HUDEP-2 (cell line): ENCODE results near the gene NEDD4L.

Experiments
- DNase-seq, 76 experiments: peaks; one replicate each; lab custom pipeline; 2025; ENCODE audit not compliant: unreplicated experiment in 76 of 76; lab: John Stamatoyannopoulos, UW

The NEDD4L gene

DNA sequence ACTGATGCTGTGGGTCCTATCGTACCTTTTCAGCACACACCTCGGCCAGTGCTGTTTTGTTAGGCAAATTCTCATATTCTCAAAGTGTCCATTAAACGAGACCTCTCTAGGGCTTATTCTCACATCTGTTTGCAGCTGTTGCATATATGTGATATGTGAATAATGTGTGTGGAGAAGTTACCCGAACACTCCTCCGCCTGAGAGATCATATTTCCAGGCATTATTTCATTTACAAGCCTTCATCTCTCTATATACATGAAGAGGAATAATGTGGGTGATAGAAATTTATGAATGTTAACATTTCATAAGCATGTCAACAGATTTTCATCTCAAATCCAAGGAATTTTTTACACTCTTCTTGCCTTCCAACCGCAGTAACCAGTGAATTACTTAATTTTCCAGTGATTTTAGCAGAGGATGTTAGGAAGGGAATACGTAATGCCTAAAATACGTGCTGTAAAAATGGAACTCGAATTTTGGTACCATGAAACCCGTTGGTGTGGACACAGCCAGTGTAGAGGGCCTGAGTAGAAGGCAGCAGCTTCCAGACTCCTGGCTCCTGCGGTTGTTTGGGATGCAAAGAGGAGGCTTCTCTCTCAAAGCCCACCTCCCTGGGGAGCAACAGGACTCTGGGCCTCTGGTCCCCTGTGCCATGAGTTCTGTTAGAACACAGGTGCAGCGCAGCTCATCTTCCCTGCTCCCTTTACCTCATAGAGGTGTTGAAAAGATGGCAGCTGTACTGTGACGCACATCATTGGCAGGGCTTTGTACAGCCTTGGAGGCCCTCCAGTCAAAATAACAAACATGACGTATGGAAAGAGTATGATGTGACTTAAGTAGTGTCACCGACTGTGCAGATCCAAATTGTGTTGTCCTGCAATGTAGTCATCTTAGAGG is 280.1 kb downstream of the NEDD4L start:
- no peak for DNase-seq

GRCh38 chr18:58324824-58325480 is 280.9 kb downstream of the NEDD4L start:
- DNase-seq: no peak

DNA sequence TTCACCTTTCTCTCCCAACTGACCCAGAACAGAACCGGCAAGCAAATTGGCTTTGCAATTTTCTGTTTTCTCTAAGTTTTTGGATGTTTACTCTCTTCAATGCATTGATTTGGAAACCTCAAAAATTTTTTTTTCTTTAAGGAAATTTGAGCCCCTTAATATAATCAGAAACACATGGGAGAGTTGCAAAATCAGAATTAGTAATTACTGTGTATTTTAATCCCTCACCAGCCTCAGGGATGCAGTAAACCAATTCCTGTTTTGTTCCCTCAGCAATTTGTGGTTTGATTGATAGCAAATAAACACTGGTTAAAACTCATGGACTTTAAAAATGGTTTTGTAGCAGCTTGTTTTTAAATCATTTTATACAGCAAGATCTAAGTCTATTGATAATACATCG is 281.5 kb downstream of the NEDD4L start:
- no peak for DNase-seq

DNA sequence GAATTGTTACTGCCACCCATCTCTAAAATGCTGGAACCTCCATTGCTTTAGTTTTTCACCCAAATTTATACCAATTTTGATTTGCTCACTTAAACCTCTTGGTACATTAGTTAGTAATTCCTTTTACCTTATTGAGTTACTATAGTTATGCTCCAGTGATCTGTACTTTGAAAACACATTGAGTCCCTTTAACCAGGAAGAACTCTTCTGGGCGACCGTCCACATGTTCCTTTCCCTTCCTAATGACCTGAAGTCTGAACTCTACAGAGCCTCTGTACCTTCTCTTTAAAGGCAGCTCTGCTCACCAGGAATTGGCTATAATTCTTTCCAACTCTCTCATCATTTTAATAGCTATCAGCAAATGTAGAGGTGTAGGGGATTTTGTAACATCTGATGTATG is 290.0 kb downstream of the NEDD4L start:
- no peak for DNase-seq

DNA sequence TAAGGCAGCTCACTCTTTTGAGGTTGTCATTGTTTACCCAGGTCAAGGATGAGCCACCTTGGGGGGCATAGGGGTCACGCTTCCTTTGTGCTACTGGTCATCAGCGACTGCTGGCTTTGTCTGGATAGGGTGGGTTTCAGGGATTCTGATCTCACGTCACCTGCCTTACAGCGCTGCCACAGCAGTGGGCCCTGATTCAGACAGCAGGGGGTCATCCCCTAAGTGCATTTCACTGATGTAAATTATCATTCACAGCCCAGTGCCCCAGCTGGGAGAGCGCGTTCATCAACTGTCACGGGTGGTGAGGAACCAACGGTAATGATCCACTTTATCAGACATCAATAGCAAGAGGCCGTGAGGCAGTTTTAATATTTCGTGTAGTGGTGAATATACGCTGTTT is 291.2 kb downstream of the NEDD4L start:
- no peak for DNase-seq

DNA sequence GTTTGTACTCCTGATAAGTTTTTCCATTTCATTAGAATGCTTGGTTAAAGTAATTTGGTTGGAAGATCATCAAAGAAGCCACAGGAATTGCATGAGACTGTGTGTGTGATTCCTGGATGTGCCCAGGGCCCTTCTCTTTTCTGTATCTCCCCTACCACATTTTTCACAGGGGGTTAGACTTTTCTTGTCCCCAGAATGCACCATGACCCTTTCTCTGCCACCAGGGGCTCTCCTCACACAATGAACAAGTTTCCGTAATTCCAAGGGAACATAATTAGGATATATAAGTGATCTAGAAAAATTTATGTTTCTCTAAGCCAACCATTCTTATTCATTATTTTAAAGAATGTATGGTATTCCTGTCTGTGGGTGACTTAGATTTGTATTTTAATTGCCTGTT is 291.8 kb downstream of the NEDD4L start:
- DNase-seq: no peak

GRCh38 chr18:58336605-58337004 is 292.6 kb downstream of the NEDD4L start:
- no peak for DNase-seq

GRCh38 chr18:58337285-58337684 is 293.3 kb downstream of the NEDD4L start:
- no peak for DNase-seq

DNA sequence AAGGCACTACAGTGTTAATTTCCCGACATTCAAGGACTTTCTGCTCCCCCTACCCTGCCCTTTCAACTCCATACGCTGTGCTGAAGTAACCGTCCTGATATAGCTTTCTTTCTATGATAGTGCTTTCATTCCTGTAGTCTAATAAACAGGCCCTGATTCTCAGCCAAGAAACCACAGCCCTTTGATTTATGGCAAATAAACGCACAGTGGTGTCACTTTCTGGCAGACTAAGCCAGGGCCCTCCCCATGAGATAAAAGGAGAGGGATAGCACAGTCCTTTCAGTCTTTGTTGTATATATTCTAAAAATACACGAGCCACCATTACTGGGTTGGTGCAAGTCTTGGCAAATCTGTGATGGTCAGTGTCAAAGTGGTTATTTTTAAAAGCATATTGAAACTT is 293.7 kb downstream of the NEDD4L start:
- DNase-seq: no peak

- DNase-seq: no peak
Measured at GRCh38 chr18:58338141-58338540, 294.1 kb downstream of the NEDD4L start.

GRCh38 chr18:58338961-58339592 is 295.1 kb downstream of the NEDD4L start:
- no peak for DNase-seq

GRCh38 chr18:58339890-58340289 is 295.9 kb downstream of the NEDD4L start:
- no peak for DNase-seq

GRCh38 chr18:58341916-58342315 is 297.9 kb downstream of the NEDD4L start:
- no peak for DNase-seq

DNA sequence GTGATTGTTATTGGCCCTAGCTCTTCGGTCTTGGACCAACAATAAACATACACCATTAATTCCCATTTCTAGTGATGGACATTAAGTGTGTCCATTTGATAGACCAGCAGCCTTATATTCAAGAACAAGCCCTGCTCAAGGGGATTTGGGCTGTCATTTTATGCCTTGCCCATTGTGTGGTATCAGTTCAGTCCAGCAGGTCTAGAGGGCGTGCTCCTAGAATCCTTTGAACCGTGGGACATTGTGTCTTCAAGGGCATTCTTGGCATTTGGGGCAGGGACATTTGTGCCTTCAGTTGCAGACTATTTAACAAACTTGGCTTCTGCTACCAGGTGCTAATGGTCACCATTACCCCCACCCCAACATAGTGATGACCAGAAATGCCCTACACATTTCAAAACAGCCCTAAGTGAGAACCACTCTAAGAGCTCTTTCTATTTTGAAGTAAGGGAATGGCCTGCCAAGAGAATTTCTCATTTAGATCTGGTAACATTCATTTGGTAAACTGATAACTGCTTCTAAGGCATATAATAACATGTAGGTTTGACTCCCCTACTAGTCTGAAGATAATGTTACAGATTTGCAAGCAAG is 300.1 kb downstream of the NEDD4L start:
- peak in 1 of 76 experiments; percentile 14 for DNase-seq

DNA sequence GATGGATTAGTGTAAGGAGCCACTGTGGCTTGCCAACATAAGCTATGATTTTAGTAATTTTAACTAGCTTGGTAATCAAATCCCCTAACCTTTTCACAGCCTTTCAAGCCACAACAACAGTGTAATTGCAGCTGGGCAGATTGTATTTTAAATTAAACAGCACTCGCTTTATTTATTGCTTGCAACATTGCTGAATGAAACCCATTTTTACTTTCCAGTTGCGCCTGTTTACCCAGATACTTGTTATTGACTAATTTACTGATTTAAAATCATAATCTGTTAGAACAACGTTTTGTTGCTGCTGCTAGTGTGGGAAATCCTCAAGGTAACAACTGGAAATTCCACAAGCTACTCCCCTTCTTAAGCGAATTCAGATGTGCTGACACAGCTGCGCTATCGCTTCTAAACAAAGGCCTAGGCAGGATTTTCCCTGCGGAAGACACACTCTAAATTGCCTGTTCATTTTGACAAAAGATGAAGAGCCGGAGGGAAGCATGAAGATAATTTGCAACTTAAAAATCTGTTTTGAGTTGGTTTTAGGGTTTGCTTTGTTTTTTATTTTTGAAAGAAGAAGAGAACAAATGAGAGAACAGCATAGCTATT is 300.9 kb downstream of the NEDD4L start:
- no peak for DNase-seq

GRCh38 chr18:58345875-58346274 is 301.8 kb downstream of the NEDD4L start:
- DNase-seq: no peak

DNA sequence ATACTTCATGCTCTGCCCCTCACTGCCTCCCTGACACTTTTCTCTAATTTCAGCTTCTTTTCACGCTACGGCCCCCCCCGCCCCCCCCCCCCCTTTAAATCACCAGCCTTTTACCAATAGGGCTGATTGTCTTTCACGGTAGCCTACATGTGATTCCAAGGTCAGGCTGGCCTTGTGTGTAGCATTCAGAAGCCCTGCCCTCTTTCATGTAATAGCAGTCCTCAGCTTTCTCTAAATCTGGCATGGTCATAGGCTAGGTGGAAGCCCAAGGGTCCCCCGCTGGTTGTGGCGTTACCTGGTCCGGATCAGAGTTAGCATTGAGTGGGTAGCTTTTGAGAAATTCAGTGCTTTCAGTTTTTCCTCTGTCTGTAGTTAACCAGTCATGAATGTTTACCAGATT is 303.1 kb downstream of the NEDD4L start:
- DNase-seq: no peak

DNA sequence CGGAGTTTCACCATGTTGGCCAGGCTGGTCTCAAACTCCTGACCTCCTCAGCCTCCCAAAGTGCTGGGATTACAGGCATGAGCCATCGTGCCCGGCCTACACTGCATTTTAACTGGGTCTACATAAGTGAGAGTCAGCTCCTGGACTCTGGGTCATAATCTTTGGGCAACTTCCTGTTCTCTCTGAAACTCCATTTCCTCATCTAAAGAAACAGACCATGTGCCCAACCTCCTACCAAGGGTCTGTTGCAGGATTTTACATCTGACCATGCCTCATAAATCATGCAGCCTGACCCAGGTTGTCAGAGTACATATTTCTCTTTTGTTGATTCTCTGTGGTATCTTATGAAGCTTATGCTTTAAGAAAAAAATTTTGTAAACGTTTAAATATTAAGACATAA is 304.5 kb downstream of the NEDD4L start:
- no peak for DNase-seq

DNA sequence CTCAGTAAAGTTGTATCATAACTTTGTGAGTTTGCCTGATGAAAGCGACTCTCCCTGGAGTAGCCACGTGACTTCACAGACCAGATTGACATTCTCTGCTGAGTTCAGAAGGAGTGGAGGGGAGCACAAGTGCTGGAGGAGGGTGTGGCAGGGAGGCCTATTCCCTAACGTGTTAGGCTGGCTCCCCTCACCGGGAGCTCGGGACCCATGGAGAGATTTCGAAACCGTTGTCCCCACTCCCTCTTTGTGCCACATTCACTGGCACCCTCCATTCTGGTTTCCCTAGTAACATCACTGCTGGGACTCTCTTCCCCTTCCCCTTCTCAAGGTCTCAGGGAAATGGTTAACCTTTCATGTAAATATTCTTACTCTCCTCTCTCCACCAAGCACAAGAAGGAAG is 304.9 kb downstream of the NEDD4L start:
- no peak for DNase-seq

- no peak for DNase-seq
Measured at GRCh38 chr18:58349650-58350049, 305.6 kb downstream of the NEDD4L start.

DNA sequence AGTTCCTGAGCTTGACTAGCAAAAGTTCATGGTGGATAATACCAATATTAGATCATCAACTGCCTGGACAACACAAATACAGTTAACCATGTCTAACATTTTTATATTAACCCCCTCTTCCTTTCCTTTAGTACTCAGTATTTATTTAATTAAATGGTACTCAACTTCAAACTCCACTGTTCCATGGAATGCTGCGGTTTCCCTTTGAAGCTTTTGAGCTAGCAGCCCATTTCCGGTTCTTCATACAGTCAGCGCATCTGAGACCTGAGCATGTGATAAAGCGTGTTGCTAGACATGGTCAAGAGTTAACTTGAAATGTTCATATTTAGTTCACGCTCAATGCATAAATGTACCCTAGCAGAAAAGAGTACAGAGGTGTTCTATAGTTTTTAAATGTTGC is 306.5 kb downstream of the NEDD4L start:
- DNase-seq: no peak
